ENCODE data around the gene CHCHD3. TPM values are rescaled to one million over a fixed set of nuclear protein-coding genes. Genes with fewer than 3 reads are reported as not detected.

CHCHD3 gene
- total RNA-seq, 1 donor from 2014 or later, result 91.3 TPM

GRCh38 chr7:132750096-132750495 lies 331.8 kb downstream of the CHCHD3 start:
- DNase-seq (ENCODE audit: low read depth, low spot score), result no peak

GRCh38 chr7:132745510-132745909 lies 336.4 kb downstream of the CHCHD3 start:
- DNase-seq (ENCODE audit: low read depth, low spot score), result no peak

GRCh38 chr7:132743974-132744373 lies 337.9 kb downstream of the CHCHD3 start:
- no peak for DNase-seq (ENCODE audit: low read depth, low spot score)

- DNase-seq (ENCODE audit: low read depth, low spot score), result peak; percentile 53
Observed at GRCh38 chr7:132742189-132742612, 339.7 kb downstream of the CHCHD3 start.

GRCh38 chr7:132740176-132740575 lies 341.7 kb downstream of the CHCHD3 start:
- DNase-seq (ENCODE audit: low read depth, low spot score), result no peak

GRCh38 chr7:132739271-132739955 lies 342.5 kb downstream of the CHCHD3 start:
- DNase-seq (ENCODE audit: low read depth, low spot score), result no peak

GRCh38 chr7:132738254-132738653 lies 343.6 kb downstream of the CHCHD3 start:
- DNase-seq (ENCODE audit: low read depth, low spot score), result no peak

GRCh38 chr7:132735476-132735875 lies 346.4 kb downstream of the CHCHD3 start:
- DNase-seq (ENCODE audit: low read depth, low spot score), result no peak

Other genes starting within 250 kb of the CHCHD3 start
- 103 and 119 TPM in 2 replicates for gene EXOC4, start 171.0 kb upstream of the CHCHD3 start, total RNA-seq

All from pulmonary artery endothelial cell (primary cell).